Neural cell (in vitro differentiated cells): ENCODE data around the gene ZNF536. TPM values are rescaled to one million over a fixed set of nuclear protein-coding genes. Genes with fewer than 3 reads are reported as not detected.

Source experiments
- H2AFZ ChIP-seq: fragments of 200-600, 300-800 bp; sonication (generic), shearing (Covaris generic); 2 replicates; pipeline ENCODE4 v1.6.0; 2014; ENCODE audit warnings: low read depth, mild to moderate bottlenecking, antibody characterized with exemption, low read length, moderate library complexity
- H3F3A ChIP-seq: fragments of 200-600 bp; shearing (Covaris generic); 2 replicates; pipeline ENCODE4 v1.6.1; 2016; ENCODE audit warnings: mild to moderate bottlenecking, moderate library complexity, mixed read lengths, antibody characterized with exemption, low read length; ENCODE audit not compliant: insufficient read depth, poor library complexity, severe bottlenecking
- H3K27ac ChIP-seq: fragments of 200-600, 300-800 bp; sonication (generic), shearing (Covaris generic); 2 replicates; pipeline ENCODE4 v1.5.1; 2014; ENCODE audit warnings: mild to moderate bottlenecking, low read length, moderate library complexity
- H3K27me3 ChIP-seq: fragments of 300-800, 200-600 bp; sonication (generic), shearing (Covaris generic); 2 replicates; pipeline ENCODE4 v1.6.0; 2014; ENCODE audit warnings: mild to moderate bottlenecking, low read depth, low read length, moderate library complexity; ENCODE audit not compliant: insufficient read depth
- H3K36me3 ChIP-seq: fragments of 300-800, 200-600 bp; sonication (generic), shearing (Covaris generic); 2 replicates; pipeline ENCODE4 v1.5.1; 2014; ENCODE audit warnings: mild to moderate bottlenecking, antibody characterized with exemption, low read length, moderate library complexity; ENCODE audit not compliant: insufficient read depth
- H3K4me2 ChIP-seq: fragments of 300-800, 200-600 bp; sonication (generic), shearing (Covaris generic); 2 replicates; pipeline ENCODE4 v1.6.0; 2014; ENCODE audit warnings: mild to moderate bottlenecking, low read length
- H3K4me3 ChIP-seq: fragments of 300-800, 200-600 bp; sonication (generic), shearing (Covaris generic); 2 replicates; pipeline ENCODE4 v1.5.1; 2014; ENCODE audit warnings: mild to moderate bottlenecking, low read length, moderate library complexity
- H3K79me2 ChIP-seq: fragments of 200-600 bp; shearing (Covaris generic); replicated peaks from 2 replicates; pipeline ENCODE4 v1.6.0; 2014; ENCODE audit warnings: mild to moderate bottlenecking, low read length, moderate library complexity; ENCODE audit not compliant: insufficient read depth
- H3K9ac ChIP-seq: fragments of 300-800, 200-600 bp; sonication (generic), shearing (Covaris generic); 2 replicates; pipeline ENCODE4 v1.6.1; 2016; ENCODE audit warnings: mild to moderate bottlenecking, low read length, mixed read lengths
- H3K9me2 ChIP-seq: fragments of 200-600 bp; shearing (Covaris generic); 2 replicates; pipeline ENCODE4 v1.6.1; 2016; ENCODE audit warnings: mild to moderate bottlenecking, low read length, mixed read lengths; ENCODE audit not compliant: insufficient read depth
- H3K9me3 ChIP-seq: fragments of 200-600, 300-800 bp; sonication (generic), shearing (Covaris generic); 2 replicates; pipeline ENCODE4 v1.6.1; 2016; ENCODE audit warnings: mild to moderate bottlenecking, mixed run types, low read length, moderate library complexity, mixed read lengths
- H4K20me1 ChIP-seq: fragments of 200-600 bp; shearing (Covaris generic); 2 replicates; pipeline ENCODE4 v1.6.1; 2016; ENCODE audit warnings: mild to moderate bottlenecking, mixed run types; ENCODE audit not compliant: insufficient read depth
- CTCF ChIP-seq: fragments of 450-650 bp; IDR thresholded peaks from 2 replicates; pipeline ENCODE4 v1.5.1; 2014; ENCODE audit warnings: antibody characterized with exemption, mild to moderate bottlenecking, moderate library complexity; ENCODE audit not compliant: poor library complexity, severe bottlenecking
- EP300 ChIP-seq: fragments of 450-650 bp; conservative IDR thresholded peaks from 2 replicates; pipeline ENCODE4 v1.6.1; 2014; ENCODE audit warnings: antibody characterized with exemption, mild to moderate bottlenecking, moderate library complexity; ENCODE audit not compliant: poor library complexity, severe bottlenecking
- EZH2 ChIP-seq: fragments of 200-600, 300-800 bp; shearing (Covaris generic), sonication (generic); IDR thresholded peaks from 2 replicates; pipeline ENCODE4 v1.6.1; 2014; ENCODE audit warnings: antibody characterized with exemption, low read length, borderline replicate concordance, mild to moderate bottlenecking; ENCODE audit not compliant: insufficient read depth, poor library complexity, severe bottlenecking
- MXI1 ChIP-seq: fragments of 450-650 bp; conservative IDR thresholded peaks from 2 replicates; pipeline ENCODE4 v1.6.1; 2014; ENCODE audit warnings: antibody characterized with exemption, mild to moderate bottlenecking; ENCODE audit not compliant: poor library complexity, severe bottlenecking
- POLR2AphosphoS5 ChIP-seq: IDR thresholded peaks from 2 replicates; pipeline ENCODE4 v1.6.1; 2012
- RAD21 ChIP-seq: fragments of 450-650 bp; conservative IDR thresholded peaks from 2 replicates; pipeline ENCODE4 v1.6.1; 2014; ENCODE audit warnings: antibody characterized with exemption, mild to moderate bottlenecking, moderate library complexity
- SMC3 ChIP-seq: fragments of 450-650 bp; conservative IDR thresholded peaks from 2 replicates; pipeline ENCODE4 v1.6.1; 2014; ENCODE audit warnings: antibody characterized with exemption, mild to moderate bottlenecking, moderate library complexity; ENCODE audit not compliant: poor library complexity
- TAF1 ChIP-seq: IDR thresholded peaks from 2 replicates; pipeline ENCODE4 v1.6.1; 2012; ENCODE audit warnings: low read depth
- polyA plus RNA-seq: library from polyadenylated mRNA; depleted of rRNA; stranded (reverse); fragments of >200 nt; gene quantifications from 2 replicates; pipeline ENCODE4 v1.2.3, GENCODE V29; 2014
- TF ChIP-seq, protein P1 (sequence below): IDR thresholded peaks from 2 replicates; pipeline ENCODE4 v1.6.1; 2012; ENCODE audit warnings: borderline replicate concordance

Gene ZNF536
- polyA plus RNA-seq, 1 donor from 2014 or later, result 13.9 TPM

- no peaks in the 10 kb centered on the region for H3K36me3 ChIP-seq
- H3F3A ChIP-seq, result no peaks in the 10 kb centered on the region
- H4K20me1 ChIP-seq, result no peaks in the 10 kb centered on the region
- H3K27ac ChIP-seq, result no peak overlapping the region
- H3K4me2 ChIP-seq, result no peak overlapping the region
- TF ChIP-seq EP300 (no peak), CTCF (no peak), EZH2 (no peak), RAD21 (no peak), POLR2AphosphoS5 (no peak), MXI1 (no peak), TAF1 (no peak), SMC3 (no peak)
- TF ChIP-seq, protein P1, sequence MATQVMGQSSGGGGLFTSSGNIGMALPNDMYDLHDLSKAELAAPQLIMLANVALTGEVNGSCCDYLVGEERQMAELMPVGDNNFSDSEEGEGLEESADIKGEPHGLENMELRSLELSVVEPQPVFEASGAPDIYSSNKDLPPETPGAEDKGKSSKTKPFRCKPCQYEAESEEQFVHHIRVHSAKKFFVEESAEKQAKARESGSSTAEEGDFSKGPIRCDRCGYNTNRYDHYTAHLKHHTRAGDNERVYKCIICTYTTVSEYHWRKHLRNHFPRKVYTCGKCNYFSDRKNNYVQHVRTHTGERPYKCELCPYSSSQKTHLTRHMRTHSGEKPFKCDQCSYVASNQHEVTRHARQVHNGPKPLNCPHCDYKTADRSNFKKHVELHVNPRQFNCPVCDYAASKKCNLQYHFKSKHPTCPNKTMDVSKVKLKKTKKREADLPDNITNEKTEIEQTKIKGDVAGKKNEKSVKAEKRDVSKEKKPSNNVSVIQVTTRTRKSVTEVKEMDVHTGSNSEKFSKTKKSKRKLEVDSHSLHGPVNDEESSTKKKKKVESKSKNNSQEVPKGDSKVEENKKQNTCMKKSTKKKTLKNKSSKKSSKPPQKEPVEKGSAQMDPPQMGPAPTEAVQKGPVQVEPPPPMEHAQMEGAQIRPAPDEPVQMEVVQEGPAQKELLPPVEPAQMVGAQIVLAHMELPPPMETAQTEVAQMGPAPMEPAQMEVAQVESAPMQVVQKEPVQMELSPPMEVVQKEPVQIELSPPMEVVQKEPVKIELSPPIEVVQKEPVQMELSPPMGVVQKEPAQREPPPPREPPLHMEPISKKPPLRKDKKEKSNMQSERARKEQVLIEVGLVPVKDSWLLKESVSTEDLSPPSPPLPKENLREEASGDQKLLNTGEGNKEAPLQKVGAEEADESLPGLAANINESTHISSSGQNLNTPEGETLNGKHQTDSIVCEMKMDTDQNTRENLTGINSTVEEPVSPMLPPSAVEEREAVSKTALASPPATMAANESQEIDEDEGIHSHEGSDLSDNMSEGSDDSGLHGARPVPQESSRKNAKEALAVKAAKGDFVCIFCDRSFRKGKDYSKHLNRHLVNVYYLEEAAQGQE, result no peak
- H3K4me3 ChIP-seq, result no peak overlapping the region
- no peaks in the 10 kb centered on the region for H3K27me3 ChIP-seq
- H3K9ac ChIP-seq, result no peak overlapping the region
- no peaks in the 10 kb centered on the region for H3K79me2 ChIP-seq
- no peaks in the 10 kb centered on the region for H3K9me3 ChIP-seq
- H3K9me2 ChIP-seq, result no peaks in the 10 kb centered on the region
- no peak overlapping the region for H2AFZ ChIP-seq
Measured at GRCh38 chr19:30605333-30605732, 233.1 kb downstream of the ZNF536 start.

DNA sequence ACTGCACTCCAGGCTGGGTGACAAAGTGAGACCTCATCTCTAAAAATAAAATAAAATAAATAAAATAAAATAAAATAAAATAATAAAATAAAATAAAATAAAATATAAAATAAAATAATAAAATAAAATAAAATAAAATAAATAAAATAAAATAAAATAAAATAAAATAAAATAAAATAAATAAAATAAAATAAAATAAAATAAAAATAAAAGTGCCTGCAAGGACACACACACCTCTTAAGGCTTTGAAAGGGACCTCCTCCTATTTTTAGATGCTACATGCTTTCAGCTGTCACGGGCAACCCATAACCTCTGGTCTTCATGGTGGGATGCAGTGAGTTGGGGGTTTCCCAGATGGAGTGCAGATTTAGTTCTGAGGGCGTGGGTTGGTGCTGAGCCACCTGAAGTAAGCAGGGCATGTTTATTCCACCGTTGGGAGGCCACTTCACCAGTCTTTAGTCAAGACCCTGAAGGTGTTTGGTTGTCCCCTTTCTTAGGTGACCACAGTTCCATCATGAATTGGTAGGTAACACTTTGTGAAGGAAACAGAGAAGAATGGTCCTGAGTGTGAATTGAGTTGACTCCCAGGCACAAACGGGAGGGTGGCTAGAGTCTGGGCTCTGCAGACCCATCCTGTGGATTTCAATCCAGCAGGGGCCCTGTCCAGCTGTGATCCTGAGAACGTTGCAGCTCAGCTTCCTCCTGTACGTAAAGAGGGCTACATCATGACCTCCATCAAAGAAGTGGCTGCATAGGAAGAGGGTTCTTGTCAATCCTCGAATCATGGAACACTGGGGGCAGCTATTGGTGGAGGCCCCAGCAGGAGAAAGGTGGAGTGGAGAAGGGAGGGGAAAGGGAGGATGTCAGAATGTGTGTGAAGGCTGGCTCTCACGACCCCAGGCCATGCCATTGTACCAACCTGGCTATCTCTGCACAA is 234.2 kb downstream of the ZNF536 start:
- Histone ChIP-seq H3K9ac (no peak overlapping the region), H2AFZ (no peak overlapping the region), H3K27ac (no peak overlapping the region), H3K4me3 (no peak overlapping the region), H3F3A (no peaks in the 10 kb centered on the region), H3K27me3 (no peaks in the 10 kb centered on the region), H3K9me2 (no peaks in the 10 kb centered on the region), H3K4me2 (no peak overlapping the region), H3K9me3 (no peaks in the 10 kb centered on the region), H3K79me2 (no peaks in the 10 kb centered on the region), H3K36me3 (no peaks in the 10 kb centered on the region), H4K20me1 (no peaks in the 10 kb centered on the region)
- TF ChIP-seq, protein P1, result no peak
- TF ChIP-seq POLR2AphosphoS5, result no peak
